Raji (cell line): ENCODE data around the gene DNAH11.

Experiments used
- POLR2A ChIP-seq: IDR thresholded peaks from 2 replicates; pipeline ENCODE4 v1.6.1; 2011; ENCODE audit warnings: low read depth, low read length, control low read depth; ENCODE audit not compliant: insufficient read depth

Gene DNAH11

DNA sequence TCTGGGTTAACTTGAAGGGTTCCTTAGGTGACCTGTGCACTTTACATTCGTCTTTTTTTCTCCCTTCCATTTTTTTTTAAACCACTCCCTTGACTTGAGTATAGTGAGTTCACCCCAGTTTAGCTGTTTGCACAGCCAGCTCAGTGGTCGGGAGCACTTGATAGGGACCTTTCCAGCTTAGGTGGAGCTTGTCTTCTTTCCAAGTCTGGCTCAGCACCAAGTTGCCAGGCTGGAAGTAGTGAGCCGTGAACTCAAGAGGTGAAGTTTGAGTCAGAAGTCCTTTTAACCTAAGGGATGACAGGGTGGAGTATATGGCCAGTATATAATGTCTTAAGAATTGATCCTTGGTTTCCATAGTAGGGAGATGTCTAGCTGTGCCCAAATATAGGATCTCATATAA lies 7.2 kb downstream of the DNAH11 start:
- TF ChIP-seq POLR2A, result no peak

DNA sequence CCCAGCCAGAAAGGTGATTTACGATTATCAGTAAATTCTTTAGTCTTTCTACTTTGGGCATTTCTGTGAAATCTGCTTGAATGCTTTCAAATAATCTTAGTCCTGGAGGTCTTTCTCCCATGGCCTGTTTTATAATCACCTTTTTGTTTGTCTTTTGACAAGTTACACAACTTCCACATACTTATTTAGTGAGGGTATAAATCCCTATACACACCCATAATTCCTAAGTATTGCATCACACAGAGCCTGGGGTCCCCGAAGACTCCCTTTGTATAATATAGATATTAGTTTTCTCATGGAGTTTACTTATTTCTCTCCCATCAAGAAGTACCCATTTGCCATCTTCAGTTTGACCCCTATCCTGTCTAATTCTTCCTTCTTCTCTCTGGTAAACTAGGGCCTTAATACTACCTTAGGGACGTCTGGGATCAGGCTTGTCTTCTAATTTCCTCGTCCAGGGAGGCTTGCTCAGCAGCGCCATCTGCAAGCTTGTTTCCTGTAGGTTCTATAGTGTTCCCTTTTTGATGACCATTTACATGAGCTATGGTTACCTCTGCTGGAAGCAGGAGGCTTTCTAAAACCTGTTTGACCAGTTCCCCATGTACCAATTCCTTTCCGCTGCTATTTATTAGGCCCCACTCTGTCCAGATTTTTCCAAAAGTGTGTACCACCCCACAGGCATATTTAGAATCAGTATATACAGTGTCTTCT lies 8.1 kb downstream of the DNAH11 start:
- no peak for TF ChIP-seq POLR2A

DNA sequence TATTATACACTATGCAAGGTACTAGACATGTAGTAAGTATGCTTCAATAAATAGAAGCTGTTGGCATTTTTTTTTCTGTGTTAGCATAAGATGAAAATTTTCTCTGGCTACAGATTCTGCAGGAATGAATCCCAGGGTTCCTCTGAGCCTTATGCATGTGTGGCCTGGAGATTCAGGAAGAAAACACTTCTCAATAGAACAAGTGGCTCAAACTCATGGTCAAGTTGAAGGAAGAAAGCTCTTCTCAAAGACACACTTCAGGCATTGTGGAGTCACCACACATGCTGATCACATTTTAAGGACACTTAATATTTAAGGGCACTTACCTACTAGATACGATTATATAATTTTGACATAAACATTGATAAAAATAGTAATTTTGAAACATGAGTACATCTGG lies 19.5 kb downstream of the DNAH11 start:
- no peak for TF ChIP-seq POLR2A

GRCh38 chr7:21565614-21566013 lies 22.8 kb downstream of the DNAH11 start:
- no peak for TF ChIP-seq POLR2A

- no peak for TF ChIP-seq POLR2A
Measured at GRCh38 chr7:21566094-21566493, 23.3 kb downstream of the DNAH11 start.

DNA sequence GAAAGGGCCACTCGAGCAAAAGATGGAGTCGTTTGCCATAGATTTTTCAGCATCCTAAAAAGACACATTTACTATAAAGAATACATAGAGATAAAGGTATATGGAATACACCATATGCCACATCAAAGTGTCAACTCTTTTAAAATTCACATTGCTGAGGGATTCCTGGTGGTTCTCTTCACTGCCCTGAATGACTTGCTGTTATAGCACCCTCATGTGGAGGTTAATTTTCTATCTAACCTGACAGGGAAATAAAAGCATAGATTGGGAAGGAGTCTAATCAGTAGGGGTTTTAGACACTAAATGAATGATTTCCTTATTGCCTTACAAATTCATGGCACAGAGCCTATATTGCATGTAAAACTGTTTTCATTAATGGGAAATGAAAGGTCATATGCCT lies 25.9 kb downstream of the DNAH11 start:
- TF ChIP-seq POLR2A, result no peak

- no peak for TF ChIP-seq POLR2A
Measured at GRCh38 chr7:21572331-21573313, 29.8 kb downstream of the DNAH11 start.

DNA sequence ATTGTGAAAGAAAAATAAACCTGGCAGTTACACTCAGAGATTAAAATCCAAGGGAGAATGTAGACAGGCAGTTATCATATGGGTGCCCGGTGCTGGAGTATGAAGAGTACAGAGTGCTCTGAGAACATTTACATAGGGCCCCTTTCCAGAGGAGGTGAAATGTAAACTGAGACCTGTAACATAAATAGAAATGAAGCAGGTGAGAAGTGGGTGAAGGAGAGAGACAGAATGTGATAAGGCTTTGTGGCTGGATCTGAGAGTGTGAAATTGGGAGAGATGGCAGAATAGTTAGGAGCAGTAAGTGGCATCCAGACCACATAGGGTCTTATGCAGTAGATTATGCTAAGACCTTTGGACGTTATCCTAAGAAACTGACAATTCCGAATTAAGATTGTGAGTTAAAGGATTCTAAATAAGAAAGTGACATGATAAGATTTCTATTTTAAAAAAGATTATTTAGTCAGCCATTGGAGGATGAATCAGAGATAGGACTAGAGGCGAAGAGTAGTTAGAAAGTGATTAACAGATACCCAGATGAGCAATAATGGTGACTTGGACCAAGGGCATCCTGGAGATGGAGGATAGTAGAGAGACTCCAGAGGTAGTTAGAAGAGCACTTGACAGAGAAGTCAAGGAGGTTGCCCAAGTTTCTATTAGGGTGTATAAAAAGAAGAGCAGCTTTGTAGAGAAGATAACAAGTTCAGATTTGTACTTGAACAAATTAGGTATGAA lies 36.7 kb downstream of the DNAH11 start:
- TF ChIP-seq POLR2A, result no peak

DNA sequence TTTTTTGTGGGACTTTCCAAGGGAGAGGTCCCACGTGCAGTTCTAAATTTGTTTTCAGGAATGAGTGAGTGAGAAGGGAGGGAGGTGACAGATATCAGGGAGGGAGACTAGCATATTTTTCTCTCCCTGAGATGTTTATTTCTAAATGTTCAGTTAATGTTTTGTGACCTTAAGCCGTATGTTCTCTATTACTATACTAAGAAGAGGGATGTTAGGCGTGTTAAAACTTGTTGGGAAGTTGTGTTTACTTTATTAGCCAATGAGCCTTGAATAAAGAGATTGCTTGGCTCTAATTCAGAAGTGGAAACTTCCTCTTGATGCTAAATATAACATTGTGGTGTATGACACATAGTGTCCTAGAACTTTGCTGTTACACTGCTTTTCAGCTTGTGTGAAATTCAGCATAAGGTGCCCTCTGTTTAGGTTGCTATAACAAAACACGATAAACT lies 37.3 kb downstream of the DNAH11 start:
- no peak for TF ChIP-seq POLR2A

- no peak for TF ChIP-seq POLR2A
Measured at GRCh38 chr7:21585070-21585724, 42.4 kb downstream of the DNAH11 start.

- no peak for TF ChIP-seq POLR2A
Measured at GRCh38 chr7:21587139-21587784, 44.4 kb downstream of the DNAH11 start.

DNA sequence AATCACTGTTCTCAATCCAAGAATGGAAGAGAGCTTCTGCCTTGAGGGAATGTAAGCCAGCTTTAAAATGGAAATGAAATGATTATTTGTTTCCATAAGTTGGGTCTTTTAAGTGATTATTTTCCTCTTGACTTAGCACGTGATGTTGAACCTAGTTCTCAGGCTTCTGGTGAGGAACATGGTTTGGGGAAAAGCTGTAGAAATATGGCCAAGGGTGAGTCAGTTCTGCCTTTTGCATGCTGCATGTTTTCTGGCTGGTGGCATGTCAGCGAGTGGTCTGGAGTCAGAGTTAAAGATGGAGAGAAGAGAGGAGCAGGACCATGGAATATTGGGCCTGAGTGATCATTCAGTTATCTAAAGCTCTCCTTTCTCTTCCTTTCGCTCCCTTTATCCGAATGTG lies 54.0 kb downstream of the DNAH11 start:
- TF ChIP-seq POLR2A, result no peak

- no peak for TF ChIP-seq POLR2A
Measured at GRCh38 chr7:21603462-21603861, 60.6 kb downstream of the DNAH11 start.

- no peak for TF ChIP-seq POLR2A
Measured at GRCh38 chr7:21603972-21604749, 61.3 kb downstream of the DNAH11 start.
